GM21360 (cell line): Measurements from ENCODE around the gene CYGB.
"Not testable (repeated sequence)": the region's sequence is repeated elsewhere in the genome, so short reads cannot be mapped to it uniquely, and the experiment has no call there.

ENCODE experiments used
- ATAC-seq: cut with Tn5 transposase; IDR thresholded peaks from one replicate; pipeline ENCODE4 v1.9.1; 2021; ENCODE audit warnings: mild to moderate bottlenecking, moderate library complexity; ENCODE audit not compliant: unreplicated experiment

Gene CYGB

DNA sequence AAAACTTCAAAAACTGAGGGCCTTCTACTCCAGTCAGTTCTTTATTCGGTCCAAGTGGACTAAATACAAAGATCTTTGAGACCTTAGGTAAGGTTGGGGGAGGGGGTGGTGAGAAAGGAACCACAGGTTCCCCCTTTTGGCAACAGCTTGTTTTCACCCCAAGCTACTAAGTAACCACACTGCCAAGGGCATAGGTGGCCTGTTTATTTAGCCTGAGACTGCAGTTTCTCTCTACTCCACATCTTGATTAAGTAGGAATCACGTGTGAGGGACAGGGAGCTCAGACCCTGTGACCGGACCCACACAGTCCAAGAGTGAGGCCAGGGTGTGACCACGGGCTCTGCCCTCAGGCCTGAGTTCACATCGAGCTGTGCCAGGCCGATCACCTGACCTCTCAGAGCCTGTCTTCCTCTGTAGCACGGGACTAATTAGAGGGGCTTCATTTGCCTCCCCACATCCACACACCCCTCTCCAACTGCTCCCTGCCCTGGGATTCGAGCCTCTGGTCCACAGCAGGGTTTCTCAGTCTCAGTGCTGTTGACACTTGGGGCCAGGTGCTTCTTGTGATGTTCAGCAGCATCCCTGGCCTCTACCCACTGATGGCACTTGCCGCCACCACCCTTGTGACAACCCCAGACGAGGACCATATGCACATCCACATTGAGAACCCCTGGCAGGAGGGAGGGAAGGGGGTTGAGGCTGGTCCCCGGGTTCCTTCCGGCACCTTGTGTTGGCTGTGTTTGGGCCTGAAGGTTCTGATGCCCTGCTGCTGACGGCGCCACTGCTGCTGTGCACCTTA lies 30.3 kb upstream of the CYGB start:
- no peak for ATAC-seq

- no peak for ATAC-seq
Measured at GRCh38 chr17:76566988-76567431, 29.5 kb upstream of the CYGB start.

DNA sequence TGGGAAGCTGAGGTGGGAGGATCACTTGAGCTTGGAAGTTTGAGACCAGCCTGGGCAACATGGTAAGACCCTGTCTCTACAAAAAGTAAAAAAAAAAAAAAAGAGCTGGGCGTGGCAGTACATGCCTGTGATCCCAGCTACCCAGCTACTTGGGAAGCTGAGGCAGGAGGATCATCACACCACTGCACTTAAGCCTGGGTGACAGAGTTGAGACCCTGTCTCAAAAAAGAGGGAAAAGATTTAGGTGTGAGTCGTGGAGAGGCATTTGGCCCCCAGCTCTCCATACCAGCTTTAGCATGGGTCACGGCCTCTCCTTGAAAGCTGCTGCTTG lies 29.1 kb upstream of the CYGB start:
- ATAC-seq: no peak

- no peak for ATAC-seq
Measured at GRCh38 chr17:76565728-76566612, 28.5 kb upstream of the CYGB start.

DNA sequence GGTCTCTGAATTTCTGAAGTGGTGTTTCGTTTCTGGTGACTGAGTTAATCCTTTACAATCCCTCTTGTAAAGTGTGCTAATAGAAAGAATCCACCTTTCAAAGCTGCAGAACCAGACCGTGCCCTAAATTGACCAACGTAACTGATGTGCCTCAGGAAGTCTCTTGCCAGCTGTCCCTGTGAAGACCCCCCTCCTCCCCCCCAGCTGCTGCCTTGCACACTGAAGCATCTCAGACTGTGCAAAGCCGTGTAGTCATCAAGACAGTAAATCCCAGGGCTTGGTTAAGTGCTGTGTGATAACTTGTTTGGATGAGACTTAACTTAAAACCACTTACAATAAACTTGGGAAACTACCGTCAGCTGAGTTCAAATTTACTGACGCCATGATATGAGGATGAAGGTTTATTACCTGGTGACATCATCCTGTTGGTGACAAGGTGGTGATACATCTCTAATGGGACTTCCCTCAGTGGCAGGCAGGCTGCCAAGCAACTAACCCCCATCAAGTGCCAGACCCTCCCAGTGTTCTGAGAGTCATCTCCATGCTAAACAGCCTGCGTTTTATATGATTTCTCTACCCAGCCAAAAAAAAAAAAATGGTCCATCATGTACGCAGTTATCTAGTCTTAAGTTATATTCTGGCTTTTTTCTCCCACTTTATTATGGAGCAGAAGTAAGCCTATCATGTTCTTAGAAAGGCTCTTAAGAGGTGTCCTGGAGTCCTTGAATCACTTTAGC lies 27.6 kb upstream of the CYGB start:
- ATAC-seq: not testable (repeated sequence)

GRCh38 chr17:76563359-76563758 lies 25.9 kb upstream of the CYGB start:
- not testable (repeated sequence) for ATAC-seq

DNA sequence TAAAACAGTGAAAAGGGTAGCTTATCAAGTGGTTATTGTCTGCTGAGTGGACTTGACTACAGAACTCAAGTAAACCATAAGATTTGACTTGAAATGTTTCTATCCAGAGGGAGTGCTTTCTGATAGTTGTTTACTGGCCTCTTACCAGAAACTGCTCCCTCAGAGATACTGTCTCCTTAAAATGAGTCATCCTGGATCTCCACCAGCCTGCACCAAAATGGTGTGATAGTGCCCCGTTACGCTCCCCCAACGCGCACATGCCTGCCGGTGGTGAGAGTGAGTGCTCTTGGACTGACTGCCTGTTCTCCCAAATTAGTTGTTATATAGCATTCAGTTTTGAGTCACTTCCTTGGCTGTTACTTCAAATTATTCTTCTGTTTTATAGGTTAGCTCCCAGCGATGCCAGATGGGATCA lies 25.2 kb upstream of the CYGB start:
- no peak for ATAC-seq

- no peak for ATAC-seq
Measured at GRCh38 chr17:76561799-76562268, 24.3 kb upstream of the CYGB start.

DNA sequence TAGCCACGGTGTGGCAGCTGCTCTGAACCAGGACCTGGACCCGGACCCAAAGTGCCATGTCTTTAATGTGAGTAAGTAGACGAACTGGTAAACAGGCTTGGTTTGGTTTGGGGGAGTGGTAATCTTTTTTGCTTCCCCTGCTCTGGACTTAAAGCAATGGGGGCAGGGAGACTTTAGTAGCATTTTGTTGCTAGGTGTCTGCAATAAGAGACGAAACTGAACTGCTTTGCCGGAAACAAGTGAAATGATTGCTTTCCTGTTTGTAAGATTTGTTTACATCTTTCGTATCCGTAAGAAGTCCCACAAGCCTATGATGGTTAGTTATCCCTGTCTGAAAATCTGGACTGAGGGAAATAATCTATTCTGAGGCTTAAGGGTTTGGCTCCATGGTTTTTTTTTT lies 23.8 kb upstream of the CYGB start:
- ATAC-seq: no peak

DNA sequence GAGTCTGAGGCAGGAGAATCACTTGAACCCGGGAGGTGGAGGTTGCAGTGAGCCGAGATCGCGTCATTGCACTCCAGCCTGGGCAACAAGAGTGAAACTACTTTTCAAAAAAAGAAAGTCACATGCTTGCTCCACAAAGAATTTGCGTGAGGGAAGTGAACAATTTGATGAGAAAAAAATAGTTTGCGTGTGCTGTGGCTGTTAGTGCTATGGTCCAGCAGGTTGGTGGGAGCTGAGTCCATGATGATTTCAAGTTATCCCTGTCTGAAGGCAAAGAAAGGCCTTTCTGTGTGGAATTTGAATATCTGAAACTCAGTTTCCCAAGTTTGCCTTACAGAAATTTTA lies 23.3 kb upstream of the CYGB start:
- ATAC-seq: no peak

- no peak for ATAC-seq
Measured at GRCh38 chr17:76560036-76560876, 22.7 kb upstream of the CYGB start.

DNA sequence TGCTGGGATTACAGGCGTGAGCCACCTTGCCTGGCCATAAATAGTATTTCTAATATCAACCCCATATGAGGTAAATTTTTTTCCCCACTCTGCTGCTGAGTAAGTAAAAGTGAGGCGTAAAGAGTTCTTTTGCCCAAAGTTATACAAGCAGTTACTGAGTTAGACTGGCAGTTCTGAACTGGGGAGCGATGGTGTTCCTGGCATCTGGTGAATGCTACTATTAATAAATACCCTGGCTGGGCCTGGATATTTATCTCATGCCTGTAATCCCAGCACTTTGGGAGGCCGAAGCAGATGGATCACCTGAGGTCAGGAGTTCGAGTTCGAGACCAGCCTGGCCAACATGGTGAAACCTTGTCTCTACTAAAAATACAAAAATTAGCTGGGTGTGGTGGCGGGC lies 22.0 kb upstream of the CYGB start:
- ATAC-seq: not testable (repeated sequence)

DNA sequence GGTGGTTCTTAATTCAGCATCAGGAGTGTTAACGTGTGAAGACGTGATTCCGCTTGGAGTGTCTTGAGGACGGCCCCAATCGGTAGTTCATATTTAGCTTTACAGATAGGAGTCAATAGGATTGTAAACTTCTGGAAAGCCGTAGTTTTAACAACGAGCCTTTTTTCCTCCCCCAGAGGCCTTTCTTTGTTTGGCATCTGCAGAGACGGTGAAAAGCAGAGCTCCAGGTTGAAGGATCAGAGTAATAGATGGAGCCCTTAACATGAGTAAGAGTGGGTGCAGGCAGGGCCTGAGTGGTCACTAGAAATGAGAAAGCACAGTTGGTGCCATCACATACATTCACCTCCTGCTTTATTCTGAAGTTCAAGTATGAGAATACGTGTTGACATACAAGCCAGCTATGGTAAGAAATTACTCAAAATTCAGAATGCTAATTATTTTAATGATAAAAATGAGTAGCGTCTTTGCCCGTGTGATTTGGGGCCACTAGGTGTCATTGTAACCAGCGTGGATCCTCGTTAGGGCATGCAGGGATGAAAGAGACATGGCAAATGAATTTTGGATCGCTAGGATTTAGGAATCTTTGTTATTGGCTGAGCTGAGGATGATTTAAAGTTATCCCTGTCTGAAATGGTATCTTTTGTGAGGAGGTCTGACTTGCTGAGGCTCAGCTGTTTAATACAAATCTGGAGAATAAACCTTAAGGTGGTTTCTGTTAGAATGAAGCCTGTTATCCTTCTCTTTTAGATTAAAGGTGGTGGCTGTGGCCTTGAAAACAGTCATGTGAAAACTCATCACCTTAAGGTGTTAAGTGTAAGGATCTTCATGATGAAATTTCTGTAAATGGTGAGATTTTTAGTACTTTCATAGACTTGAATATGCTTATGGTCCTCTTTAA lies 20.9 kb upstream of the CYGB start:
- ATAC-seq: no peak

DNA sequence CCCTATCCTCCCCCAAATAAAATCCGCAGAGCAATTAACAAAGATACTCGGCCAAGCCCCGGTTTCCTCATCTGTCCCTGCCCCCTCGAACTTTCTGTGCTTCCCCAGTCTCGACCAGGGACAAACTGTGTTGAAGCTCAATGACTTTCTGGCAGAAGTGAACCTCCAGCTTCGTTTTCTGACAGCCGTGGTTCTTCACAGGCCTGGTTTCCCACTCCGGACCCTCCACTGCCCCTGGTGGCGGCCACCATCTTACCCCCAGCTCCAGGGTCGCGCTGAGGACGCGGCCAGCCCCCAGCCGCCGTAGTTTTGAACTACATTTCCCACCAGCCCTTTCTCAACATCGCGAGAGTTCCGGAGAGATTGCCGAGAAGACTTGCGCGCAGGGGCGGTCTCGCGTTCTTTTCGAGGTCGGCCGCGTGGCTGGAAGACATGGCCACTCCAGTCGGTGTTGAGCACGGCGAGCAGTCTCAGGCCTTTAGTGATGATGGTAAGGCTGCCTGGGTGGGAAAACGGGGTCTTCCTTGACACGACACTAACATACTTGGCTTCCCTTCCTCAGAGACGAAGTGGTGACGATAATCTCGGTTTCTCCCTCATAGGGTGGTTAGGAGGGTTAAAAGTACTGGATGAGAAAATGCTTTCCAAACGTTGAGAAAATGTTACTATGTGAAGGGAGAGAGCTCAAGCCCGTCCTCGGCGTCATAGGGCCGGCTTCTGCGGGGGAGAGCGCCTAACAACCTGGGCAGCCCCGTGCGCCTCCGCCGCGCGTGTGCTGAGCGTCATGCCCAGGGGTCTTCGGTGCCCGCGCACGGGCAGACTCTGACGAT lies 20.1 kb upstream of the CYGB start:
- ATAC-seq: peak; percentile 78

DNA sequence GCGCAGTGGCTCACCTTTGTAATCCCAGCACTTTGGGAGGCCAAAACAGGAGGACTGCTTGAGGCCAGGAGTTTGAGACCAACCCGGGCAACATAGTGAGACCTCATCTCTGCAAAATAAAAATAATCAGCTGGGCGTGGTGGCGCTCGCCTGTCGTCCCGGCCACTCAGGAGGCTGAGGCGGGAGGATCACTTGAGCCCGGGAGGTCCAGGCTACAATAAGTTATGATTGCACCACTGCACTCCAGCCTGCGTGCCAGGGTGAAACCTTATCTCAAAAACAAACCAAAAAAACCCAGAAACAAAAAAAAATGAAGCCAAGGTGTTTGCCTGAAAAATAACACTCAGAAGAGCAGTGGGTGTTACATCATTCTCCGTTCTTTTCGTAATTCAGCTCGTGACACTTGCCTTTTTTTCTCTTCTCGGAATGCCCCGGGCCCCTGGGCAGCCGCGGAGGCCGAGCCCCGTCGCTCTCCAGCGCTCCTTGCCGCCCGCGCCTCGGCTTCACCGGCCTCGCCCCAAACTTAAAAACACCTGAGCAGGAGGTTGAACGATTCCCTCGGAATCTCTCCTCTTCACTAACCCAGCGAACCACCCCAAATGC lies 19.4 kb upstream of the CYGB start:
- ATAC-seq: no peak

DNA sequence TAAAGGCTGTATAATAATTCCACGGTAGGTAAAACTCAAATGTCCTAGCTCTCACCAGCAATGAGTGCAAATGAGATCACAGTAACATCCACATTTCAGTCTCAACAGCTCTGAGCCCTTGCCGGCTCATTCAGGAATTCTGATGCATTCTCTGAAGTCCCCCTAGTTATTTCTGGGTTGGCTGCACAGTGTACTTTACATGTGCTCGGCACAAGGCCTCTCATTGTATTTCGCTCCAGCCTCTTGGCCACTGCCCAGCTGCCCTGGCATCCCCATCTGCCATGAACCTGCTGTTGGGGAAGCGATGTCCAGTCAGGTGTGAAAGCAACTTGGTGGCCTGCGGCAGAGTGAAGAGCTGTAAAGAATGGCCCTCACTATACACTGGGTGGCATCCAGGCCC lies 16.6 kb upstream of the CYGB start:
- ATAC-seq: no peak

GRCh38 chr17:76553178-76553908 lies 15.8 kb upstream of the CYGB start:
- ATAC-seq: no peak

DNA sequence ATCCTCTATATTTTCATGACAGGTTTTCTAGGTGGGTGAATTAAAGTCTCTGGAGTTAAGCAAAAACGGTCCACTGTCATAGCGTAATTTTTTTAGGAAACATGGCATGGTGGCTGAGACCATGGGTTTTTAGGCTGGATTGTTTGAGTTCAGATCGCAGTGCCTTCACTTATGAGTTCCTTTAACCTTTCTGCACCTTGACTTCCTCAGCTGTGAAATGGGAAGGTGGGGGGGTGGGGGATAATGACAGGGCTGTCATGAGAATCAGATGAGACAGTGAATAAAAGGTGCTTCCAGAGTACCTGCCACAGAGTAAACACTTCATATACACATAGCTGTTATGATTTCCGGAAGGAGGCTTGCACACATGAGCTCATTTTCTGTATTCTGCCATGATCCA lies 14.2 kb upstream of the CYGB start:
- no peak for ATAC-seq
